SJSA1 (cell line): ENCODE data around the gene RALA. TPM values are rescaled to one million over a fixed set of nuclear protein-coding genes. Genes with fewer than 3 reads are reported as not detected.

Source experiments
- DNase-seq, 2 experiments: peaks; one replicate each; pipeline ENCODE4 v3.0.0-alpha.2; 2015 to 2020; ENCODE audit warnings: low spot score in 2 of 2, low read depth in 1 of 2
- H3K27ac ChIP-seq: fragments of 250-450 bp; sonication (Bioruptor Pico); 2 replicates; pipeline ENCODE4 v1.5.1; 2020; ENCODE audit warnings: mild to moderate bottlenecking, moderate library complexity
- H3K27me3 ChIP-seq: fragments of 250-450 bp; sonication (Bioruptor Pico); replicated peaks from 2 replicates; pipeline ENCODE4 v1.5.1; 2020; ENCODE audit warnings: mild to moderate bottlenecking, moderate library complexity
- H3K36me3 ChIP-seq: fragments of 250-450 bp; sonication (Bioruptor Pico); 2 replicates; pipeline ENCODE4 v1.5.1; 2020; ENCODE audit warnings: mild to moderate bottlenecking
- H3K4me1 ChIP-seq: fragments of 250-450 bp; sonication (Bioruptor Pico); replicated peaks from 2 replicates; pipeline ENCODE4 v1.6.1; 2021; ENCODE audit warnings: mild to moderate bottlenecking
- H3K4me3 ChIP-seq: fragments of 250-450 bp; sonication (Bioruptor Pico); 2 replicates; pipeline ENCODE4 v1.5.1; 2020; ENCODE audit warnings: mild to moderate bottlenecking
- H3K9me3 ChIP-seq: fragments of 250-450 bp; sonication (Bioruptor Pico); replicated peaks from 2 replicates; pipeline ENCODE4 v1.5.1; 2020; ENCODE audit warnings: mild to moderate bottlenecking
- total RNA-seq: library from RNA; depleted of rRNA; stranded (reverse); fragments of >200 nt; shearing (Covaris generic); gene quantifications from 2 replicates; pipeline ENCODE4 v1.2.3, GENCODE V29; 2014

RALA gene
- total RNA-seq, 1 experiment from 2014 or later = 17.8 TPM

GRCh38 chr7:39642896-39643295, 19.5 kb downstream of the RALA start:
- H3K27ac ChIP-seq = no peak overlapping the region
- no peaks in the 10 kb centered on the region for H3K9me3 ChIP-seq
- H3K27me3 ChIP-seq = no peaks in the 10 kb centered on the region
- no peak for DNase-seq
- no peaks in the 10 kb centered on the region; the same call in 1 of the 2 replicates for H3K36me3 ChIP-seq
- no peaks in the 10 kb centered on the region for H3K4me1 ChIP-seq
- H3K4me3 ChIP-seq = no peak overlapping the region

- H3K4me3 ChIP-seq = no peak overlapping the region
- no peaks in the 10 kb centered on the region; the same call in 1 of the 2 replicates for H3K36me3 ChIP-seq
- no peak for DNase-seq
- H3K9me3 ChIP-seq = no peaks in the 10 kb centered on the region
- no peaks in the 10 kb centered on the region for H3K4me1 ChIP-seq
- H3K27me3 ChIP-seq = no peaks in the 10 kb centered on the region
- no peak overlapping the region for H3K27ac ChIP-seq
Measured at GRCh38 chr7:39644170-39644569, 20.8 kb downstream of the RALA start.

- no peak overlapping the region for H3K4me3 ChIP-seq
- H3K4me1 ChIP-seq = peaks cover 2% of the 10 kb centered on the region; the same call in 1 of the 2 replicates
- no peaks in the 10 kb centered on the region for H3K27me3 ChIP-seq
- no peaks in the 10 kb centered on the region for H3K9me3 ChIP-seq
- DNase-seq = no peak
- H3K27ac ChIP-seq = no peak overlapping the region
- H3K36me3 ChIP-seq = peaks cover 4% of the 10 kb centered on the region; the same call in 1 of the 2 replicates
Measured at GRCh38 chr7:39645482-39646407, 22.4 kb downstream of the RALA start.

- Histone ChIP-seq H3K4me1 (peaks cover 14% of the 10 kb centered on the region), H3K27me3 (no peaks in the 10 kb centered on the region), H3K4me3 (no peak overlapping the region), H3K27ac (no peak overlapping the region), H3K36me3 (peaks cover 4% of the 10 kb centered on the region; the same call in 1 of the 2 replicates), H3K9me3 (no peaks in the 10 kb centered on the region)
- DNase-seq = no peak
Measured at GRCh38 chr7:39647816-39648215, 24.4 kb downstream of the RALA start.

GRCh38 chr7:39650676-39651075, 27.3 kb downstream of the RALA start:
- Histone ChIP-seq H3K27ac (no peak overlapping the region), H3K4me1 (peaks cover 14% of the 10 kb centered on the region), H3K4me3 (no peak overlapping the region), H3K9me3 (no peaks in the 10 kb centered on the region), H3K36me3 (peaks cover 4% of the 10 kb centered on the region; the same call in 1 of the 2 replicates), H3K27me3 (no peaks in the 10 kb centered on the region)
- no peak for DNase-seq

- H3K36me3 ChIP-seq = peaks cover 8% of the 10 kb centered on the region
- no peak overlapping the region for H3K27ac ChIP-seq
- H3K9me3 ChIP-seq = no peaks in the 10 kb centered on the region
- H3K4me3 ChIP-seq = no peak overlapping the region
- DNase-seq = peak in 1 of 2 experiments; percentile 31
- H3K4me1 ChIP-seq = peaks cover 14% of the 10 kb centered on the region
- no peaks in the 10 kb centered on the region for H3K27me3 ChIP-seq
Measured at GRCh38 chr7:39651265-39651664, 27.9 kb downstream of the RALA start.

GRCh38 chr7:39656415-39656814, 33.0 kb downstream of the RALA start:
- no peak for DNase-seq
- H3K9me3 ChIP-seq = no peaks in the 10 kb centered on the region
- no peak overlapping the region for H3K4me3 ChIP-seq
- H3K27ac ChIP-seq = no peak overlapping the region
- H3K4me1 ChIP-seq = peaks cover 5% of the 10 kb centered on the region
- H3K27me3 ChIP-seq = no peaks in the 10 kb centered on the region
- H3K36me3 ChIP-seq = peaks cover 16% of the 10 kb centered on the region

- H3K36me3 ChIP-seq = peaks cover 38% of the 10 kb centered on the region
- no peak overlapping the region for H3K27ac ChIP-seq
- H3K9me3 ChIP-seq = no peaks in the 10 kb centered on the region
- no peaks in the 10 kb centered on the region for H3K27me3 ChIP-seq
- no peak overlapping the region for H3K4me3 ChIP-seq
- DNase-seq = no peak
- H3K4me1 ChIP-seq = no peaks in the 10 kb centered on the region
Measured at GRCh38 chr7:39659356-39660013, 36.1 kb downstream of the RALA start.

- peaks cover 30% of the 10 kb centered on the region for H3K36me3 ChIP-seq
- H3K27ac ChIP-seq = no peak overlapping the region
- H3K4me1 ChIP-seq = no peaks in the 10 kb centered on the region
- H3K9me3 ChIP-seq = no peaks in the 10 kb centered on the region
- DNase-seq = no peak
- no peak overlapping the region for H3K4me3 ChIP-seq
- no peaks in the 10 kb centered on the region for H3K27me3 ChIP-seq
Measured at GRCh38 chr7:39661960-39662359, 38.6 kb downstream of the RALA start.

- Histone ChIP-seq H3K4me3 (no peak overlapping the region), H3K4me1 (no peaks in the 10 kb centered on the region), H3K9me3 (no peaks in the 10 kb centered on the region; the same call in 1 of the 2 replicates), H3K27me3 (no peaks in the 10 kb centered on the region), H3K27ac (no peak overlapping the region), H3K36me3 (peaks cover 36% of the 10 kb centered on the region)
- DNase-seq = no peak
Measured at GRCh38 chr7:39663263-39663662, 39.9 kb downstream of the RALA start.

GRCh38 chr7:39664057-39664456, 40.7 kb downstream of the RALA start:
- Histone ChIP-seq H3K4me3 (no peak overlapping the region), H3K4me1 (no peaks in the 10 kb centered on the region), H3K27me3 (no peaks in the 10 kb centered on the region), H3K36me3 (peaks cover 36% of the 10 kb centered on the region), H3K27ac (no peak overlapping the region), H3K9me3 (no peaks in the 10 kb centered on the region; the same call in 1 of the 2 replicates)
- DNase-seq = no peak

GRCh38 chr7:39664585-39664984, 41.2 kb downstream of the RALA start:
- H3K9me3 ChIP-seq = no peaks in the 10 kb centered on the region; the same call in 1 of the 2 replicates
- no peak overlapping the region for H3K4me3 ChIP-seq
- H3K36me3 ChIP-seq = peaks cover 36% of the 10 kb centered on the region
- H3K27ac ChIP-seq = no peak overlapping the region
- no peaks in the 10 kb centered on the region for H3K27me3 ChIP-seq
- no peaks in the 10 kb centered on the region for H3K4me1 ChIP-seq
- no peak for DNase-seq

GRCh38 chr7:39666562-39666961, 43.2 kb downstream of the RALA start:
- peaks cover 26% of the 10 kb centered on the region for H3K36me3 ChIP-seq
- H3K9me3 ChIP-seq = no peaks in the 10 kb centered on the region; the same call in 1 of the 2 replicates
- no peak overlapping the region for H3K4me3 ChIP-seq
- no peak for DNase-seq
- H3K27me3 ChIP-seq = no peaks in the 10 kb centered on the region
- no peaks in the 10 kb centered on the region for H3K4me1 ChIP-seq
- H3K27ac ChIP-seq = no peak overlapping the region

- Histone ChIP-seq H3K27ac (no peak overlapping the region), H3K4me1 (no peaks in the 10 kb centered on the region), H3K36me3 (peaks cover 20% of the 10 kb centered on the region), H3K9me3 (no peaks in the 10 kb centered on the region; the same call in 1 of the 2 replicates), H3K27me3 (no peaks in the 10 kb centered on the region), H3K4me3 (no peak overlapping the region)
- DNase-seq = no peak
Measured at GRCh38 chr7:39667341-39667923, 44.1 kb downstream of the RALA start.
